ENCODE results near the gene SLC36A4.

The SLC36A4 gene

DNA sequence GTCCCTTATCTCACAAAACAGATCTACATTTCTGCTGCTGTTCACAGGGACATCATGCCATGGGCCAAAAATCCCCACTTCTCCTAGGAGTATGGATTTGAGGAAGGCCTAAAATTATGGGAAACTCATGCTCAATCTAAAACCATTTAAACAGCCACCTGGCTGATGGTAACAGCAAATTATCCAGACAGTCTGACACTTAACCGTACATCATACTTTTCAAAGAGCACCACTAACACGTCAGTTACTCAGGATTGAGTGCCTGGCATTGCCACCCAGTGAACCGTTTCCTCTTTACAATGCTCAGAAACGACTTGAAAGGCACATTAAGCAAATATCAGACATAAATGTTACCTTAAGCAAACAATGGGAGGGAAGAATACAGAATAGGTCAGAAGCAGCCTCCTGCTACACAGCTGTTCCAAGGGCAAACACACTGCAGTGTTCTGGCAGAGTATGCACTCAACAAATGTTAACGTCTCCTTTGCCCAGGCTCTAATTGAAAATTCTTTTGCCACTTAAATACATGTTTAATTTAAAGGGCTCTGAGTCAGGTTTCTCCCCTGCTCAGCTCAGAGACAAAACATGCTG, 18.8 kb upstream of the SLC36A4 start:
- Histone ChIP-seq H3K4me3 (replicated peaks; ENCODE audit: low read depth, low read length) (no peak overlapping the region), H3K27me3 (replicated peaks; ENCODE audit: control insufficient read depth, insufficient read depth, low read length) (no peaks in the 10 kb centered on the region), H3K36me3 (ENCODE audit: control insufficient read depth, insufficient read depth, low read length) (no peaks in the 10 kb centered on the region)
- no peak for DNase-seq (ENCODE audit: extremely low read depth, insufficient read length)
- no peak for TF ChIP-seq CTCF (IDR thresholded peaks at IDR 0.05; ENCODE audit: insufficient read depth, low read length, poor library complexity, severe bottlenecking)

- Histone ChIP-seq H3K4me3 (replicated peaks; ENCODE audit: low read depth, low read length) (no peak overlapping the region), H3K36me3 (ENCODE audit: control insufficient read depth, insufficient read depth, low read length) (no peaks in the 10 kb centered on the region), H3K27me3 (replicated peaks; ENCODE audit: control insufficient read depth, insufficient read depth, low read length) (no peaks in the 10 kb centered on the region)
- no peak for DNase-seq (ENCODE audit: extremely low read depth, insufficient read length)
- TF ChIP-seq CTCF (IDR thresholded peaks at IDR 0.05; ENCODE audit: insufficient read depth, low read length, poor library complexity, severe bottlenecking), result no peak
Measured at GRCh38 chr11:93213622-93214021, 15.8 kb upstream of the SLC36A4 start.

GRCh38 chr11:93212094-93212493, 14.3 kb upstream of the SLC36A4 start:
- no peaks in the 10 kb centered on the region for H3K27me3 ChIP-seq (replicated peaks; ENCODE audit: control insufficient read depth, insufficient read depth, low read length)
- TF ChIP-seq CTCF (IDR thresholded peaks at IDR 0.05; ENCODE audit: insufficient read depth, low read length, poor library complexity, severe bottlenecking), result no peak
- H3K4me3 ChIP-seq (replicated peaks; ENCODE audit: low read depth, low read length), result no peak overlapping the region
- DNase-seq (ENCODE audit: extremely low read depth, insufficient read length), result no peak
- no peaks in the 10 kb centered on the region for H3K36me3 ChIP-seq (ENCODE audit: control insufficient read depth, insufficient read depth, low read length)

GRCh38 chr11:93209466-93209865, 11.7 kb upstream of the SLC36A4 start:
- no peaks in the 10 kb centered on the region for H3K36me3 ChIP-seq (ENCODE audit: control insufficient read depth, insufficient read depth, low read length)
- H3K4me3 ChIP-seq (replicated peaks; ENCODE audit: low read depth, low read length), result no peak overlapping the region
- no peaks in the 10 kb centered on the region for H3K27me3 ChIP-seq (replicated peaks; ENCODE audit: control insufficient read depth, insufficient read depth, low read length)
- TF ChIP-seq CTCF (IDR thresholded peaks at IDR 0.05; ENCODE audit: insufficient read depth, low read length, poor library complexity, severe bottlenecking), result no peak
- DNase-seq (ENCODE audit: extremely low read depth, insufficient read length), result no peak

GRCh38 chr11:93208663-93209270, 11.0 kb upstream of the SLC36A4 start:
- Histone ChIP-seq H3K36me3 (ENCODE audit: control insufficient read depth, insufficient read depth, low read length) (no peaks in the 10 kb centered on the region), H3K27me3 (replicated peaks; ENCODE audit: control insufficient read depth, insufficient read depth, low read length) (no peaks in the 10 kb centered on the region), H3K4me3 (replicated peaks; ENCODE audit: low read depth, low read length) (no peak overlapping the region)
- no peak for DNase-seq (ENCODE audit: extremely low read depth, insufficient read length)
- TF ChIP-seq CTCF (IDR thresholded peaks at IDR 0.05; ENCODE audit: insufficient read depth, low read length, poor library complexity, severe bottlenecking), result no peak

Data from GM06990 (cell line).